Heart left ventricle (tissue), 16 donors: Measurements from ENCODE around the gene CXCL12. TPM values are rescaled to one million over a fixed set of nuclear protein-coding genes. Genes with fewer than 3 reads are reported as not detected.
A peak's percentile ranks its signal among the peaks of the same experiment; 100 is the strongest.

Experiments
- ATAC-seq, 4 donors: fragments of 200-7000 bp; cut with Tn5 transposase; one replicate each; pipeline ENCODE4 v1.9.1; 2020 to 2022; ENCODE audit warnings: moderate library complexity in 4 of 4, mild to moderate bottlenecking in 3 of 4, moderate number of reproducible peaks in 1 of 4
- DNase-seq, 5 donors: peaks; one replicate each; pipeline ENCODE4 v3.0.0-alpha.2; 2020
- H3K27ac ChIP-seq, 12 donors: fragments of 200-600 bp; sonication (generic) in 4 of 12; one replicate each; pipeline versions ENCODE4 v1.5.0 to v1.8.0; 2016 to 2022; ENCODE audit warnings: mild to moderate bottlenecking in 2 of 12
- H3K27me3 ChIP-seq, 9 donors: fragments of 200-600 bp; sonication (generic) in 2 of 9; one replicate each; pipeline versions ENCODE4 v1.5.1 to v1.8.0; 2016 to 2022; ENCODE audit warnings: mild to moderate bottlenecking in 3 of 9
- H3K36me3 ChIP-seq, 9 donors: fragments of 200-600 bp; sonication (generic) in 2 of 9; one replicate each; pipeline versions ENCODE4 v1.5.0 to v1.8.0; 2018 to 2022; ENCODE audit warnings: mild to moderate bottlenecking in 2 of 9
- H3K4me1 ChIP-seq, 12 donors: fragments of 200-600 bp; sonication (generic) in 4 of 12; one replicate each; pipeline versions ENCODE4 v1.5.0 to v1.8.0; 2016 to 2022; ENCODE audit warnings: mild to moderate bottlenecking in 3 of 12
- H3K4me3 ChIP-seq, 12 donors: fragments of 200-600 bp; sonication (generic) in 4 of 12; one replicate each; pipeline versions ENCODE4 v1.5.0 to v1.8.0; 2017 to 2022; ENCODE audit warnings: mild to moderate bottlenecking in 9 of 12, moderate library complexity in 4 of 12
- H3K9me3 ChIP-seq, 12 donors: fragments of 200-600 bp; sonication (generic) in 4 of 12; one replicate each; pipeline versions ENCODE4 v1.5.0 to v1.8.0; 2016 to 2022; ENCODE audit warnings: mild to moderate bottlenecking in 1 of 12
- CTCF ChIP-seq, 12 donors: fragments of 200-600 bp; sonication (generic) in 4 of 12; IDR thresholded peaks; one replicate each; pipeline versions ENCODE4 v1.5.0 to v1.8.0; 2018 to 2022; ENCODE audit warnings: antibody characterized with exemption in 12 of 12, mild to moderate bottlenecking in 5 of 12
- POLR2A ChIP-seq, 2 donors: fragments of 450-650 bp; IDR thresholded peaks; one replicate each; pipeline ENCODE4 v1.6.1; 2017; ENCODE audit warnings: antibody characterized with exemption in 2 of 2, mild to moderate bottlenecking in 2 of 2, moderate library complexity in 2 of 2
- WGBS, 4 donors: extraction: QIAGEN DNeasy Blood & Tissue Kit in 2 of 4; methylation state at CpG; one replicate each; pipeline versions ENCODE4 v1.1.5 to v1.1.7; 2013 to 2018; 5-methylcytosine and 5-hydroxymethylcytosine counted together
- intact Hi-C, 10 donors: fragments of 100-400 bp; cut with DNase I; formaldehyde crosslinking; loops; one replicate each; pipeline versions ENCODE4 v1.11.1 to v1.14.2; 2022
- polyA plus RNA-seq, 2 donors: library from polyadenylated mRNA; stranded (reverse); fragments of 200-250 nt; gene quantifications; one replicate each; pipeline ENCODE4 v1.2.3, GENCODE V29; 2013
- total RNA-seq, 9 donors: library from RNA; depleted of rRNA in 2 of 9; stranded (reverse); fragments of >200 nt in 2 of 9; fragmentation: NEBNext Ultra II Directional in 3 of 9; extraction: Animal tissue kit (Norgen Biotek cat#: 25700) in 3 of 9; gene quantifications; one replicate each; pipeline versions ENCODE4 v1.1.0 to v1.2.4, GENCODE V29; 2016 to 2023
- donor health status: ischemic (EF 13 %, LVEDD 7.1; RV severe dilation, severe dysfunction).
- donor health status: healthy with polysubstance abuse.
- donor health status: DM: no; HTN: yes; CAD: no.
- donor health status: DM: no; HTN: no; CAD: no.
- donor health status: ischemic (EF 25% LVEDD 6.9; RV normal size, moderate dysfunction).
- donor health status: ischemic (EF 25% LVEDD 5.7; RV mildly dilated, moderate dysfunction).
- donor health status: healthy.
- donor health status: DM: yes; HTN: yes; CAD: no.
- donor health status: ischemic (EF 35%, LVEDD 5.7; RV mildly dilated, moderate dysfunction).
- donor health status: nonischemic (EF 11% LVEDD 7.7; RV severe dilation, severe dysfunction).
- donor health status: DM: yes; HTN: yes; CAD: no.
- donor health status: PGD.
- donor health status: ischemic (EF 29% LVEDD 5.4; RV normal size, mild dysfunction).
- donor health status: nonischemic (EF 23%, LVEDD 6.1; RV moderate dilation, normal function).

CXCL12 gene
- total and polyA plus RNA-seq, 11 donors, result 56.4 to 203 (median 125) TPM

- TF ChIP-seq CTCF (IDR thresholded peaks at IDR 0.05) (no peak), POLR2A (IDR thresholded peaks at IDR 0.05) (no peak)
- 91 to 96% (median 93%) methylated on average over 14 to 27 of the region's 27 CpGs for WGBS, 4 donors
- Histone ChIP-seq H3K27ac (no peak overlapping the region), H3K4me1 (peaks cover 0 to 14% (median 0%) of the 10 kb centered on the region in 12 donors), H3K9me3 (no peaks in the 10 kb centered on the region), H3K36me3 (peaks cover 0 to 100% (median 70%) of the 10 kb centered on the region in 9 donors), H3K4me3 (no peak overlapping the region), H3K27me3 (no peaks in the 10 kb centered on the region)
- peak in 1 of 5 donors; percentile 19 for DNase-seq
- ATAC-seq, result no peak
- intact Hi-C loops, result no loop called here
Measured at GRCh38 chr10:44373341-44373995, 11.4 kb downstream of the CXCL12 start.

- TF ChIP-seq POLR2A (IDR thresholded peaks at IDR 0.05) (no peak), CTCF (IDR thresholded peaks at IDR 0.05) (no peak)
- ATAC-seq (no peak), DNase-seq (peak in 1 of 5 donors; percentile 3)
- Histone ChIP-seq H3K4me3 (no peak overlapping the region), H3K9me3 (no peaks in the 10 kb centered on the region), H3K36me3 (peaks cover 0 to 94% (median 57%) of the 10 kb centered on the region in 9 donors), H3K27me3 (no peaks in the 10 kb centered on the region), H3K27ac (no peak overlapping the region), H3K4me1 (peaks cover 0 to 13% (median 0%) of the 10 kb centered on the region in 12 donors)
- WGBS, 4 donors, result 94 to 99% (median 96%) methylated on average over 5 of the region's 5 CpGs
- intact Hi-C loops, result no loop called here
Measured at GRCh38 chr10:44372181-44372580, 12.7 kb downstream of the CXCL12 start.

- intact Hi-C loops, result no loop called here
- Histone ChIP-seq H3K36me3 (peaks cover 0 to 80% (median 57%) of the 10 kb centered on the region in 9 donors), H3K9me3 (no peaks in the 10 kb centered on the region), H3K4me1 (peaks cover 0 to 5% (median 0%) of the 10 kb centered on the region in 12 donors), H3K27me3 (no peaks in the 10 kb centered on the region), H3K4me3 (no peak overlapping the region), H3K27ac (no peak overlapping the region)
- DNase-seq (peak in 1 of 5 donors; percentile 25), ATAC-seq (no peak)
- TF ChIP-seq CTCF (IDR thresholded peaks at IDR 0.05) (peak in 2 of 12 donors; percentile 14 to 33), POLR2A (IDR thresholded peaks at IDR 0.05) (no peak)
- WGBS, 4 donors, result 72 to 90% (median 78%) methylated on average over 10 of the region's 10 CpGs
Measured at GRCh38 chr10:44370731-44371248, 14.1 kb downstream of the CXCL12 start.

GRCh38 chr10:44369854-44370253 lies 15.0 kb downstream of the CXCL12 start:
- ATAC-seq (no peak), DNase-seq (no peak)
- Histone ChIP-seq H3K27ac (no peak overlapping the region), H3K4me3 (no peak overlapping the region), H3K27me3 (no peaks in the 10 kb centered on the region), H3K36me3 (peaks cover 0 to 70% (median 47%) of the 10 kb centered on the region in 9 donors), H3K9me3 (no peaks in the 10 kb centered on the region), H3K4me1 (peaks cover 0 to 5% (median 0%) of the 10 kb centered on the region in 12 donors)
- no peak for TF ChIP-seq CTCF (IDR thresholded peaks at IDR 0.05)
- TF ChIP-seq POLR2A (IDR thresholded peaks at IDR 0.05), result no peak
- 63 to 88% (median 83%) methylated on average over 1 of the region's 1 CpG for WGBS, 4 donors
- intact Hi-C loops, result no loop called here
